Stimulated activated naive B cell treated with anti-CD40 and anti-IgM and Interleukin-4, amounts not matched to agents 10 μg/mL and 1 μg/mL and 100 μg/mL, for 72 hours (primary cell): ENCODE measurements around the gene SACM1L.

Experiments
- ATAC-seq, 2 donors: fragments of 150-1000 bp; cut with Tn5 transposase; replicated peaks; 2 replicates each; pipeline ENCODE4 v1.10.0; 2021; ENCODE audit warnings: moderate library complexity in 1 of 2
- DNase-seq: peaks from one replicate; pipeline ENCODE4 v3.0.0; 2021
- H3K27ac Mint-ChIP-seq: one replicate; pipeline ENCODE4 v1.8.0; 2022; ENCODE audit warnings: mild to moderate bottlenecking, mixed read lengths
- H3K27me3 Mint-ChIP-seq, 2 donors: one replicate each; pipeline ENCODE4 v1.8.0; 2022; ENCODE audit warnings: mixed read lengths in 2 of 2
- H3K36me3 Mint-ChIP-seq, 2 donors: one replicate each; pipeline ENCODE4 v1.8.0; 2022; ENCODE audit warnings: mixed read lengths in 2 of 2, mild to moderate bottlenecking in 1 of 2
- H3K4me1 Mint-ChIP-seq, 2 donors: one replicate each; pipeline ENCODE4 v1.8.0; 2022; ENCODE audit warnings: mixed read lengths in 2 of 2, mild to moderate bottlenecking in 1 of 2
- H3K4me3 Mint-ChIP-seq, 2 donors: one replicate each; pipeline ENCODE4 v1.8.0; 2022; ENCODE audit warnings: mild to moderate bottlenecking in 2 of 2, mixed read lengths in 2 of 2, moderate library complexity in 1 of 2
- H3K9me3 Mint-ChIP-seq, 2 donors: one replicate each; pipeline ENCODE4 v1.8.0; 2022; ENCODE audit warnings: mixed read lengths in 2 of 2, mild to moderate bottlenecking in 1 of 2

Gene SACM1L

GRCh38 chr3:45790596-45790995 lies 101.4 kb downstream of the SACM1L start:
- Mint-ChIP-seq H3K27me3 (peaks cover 4 to 7% of the 10 kb centered on the region in 2 donors), H3K9me3 (peaks cover 6 to 12% of the 10 kb centered on the region in 2 donors), H3K4me1 (peaks cover 17 to 22% of the 10 kb centered on the region in 2 donors), H3K36me3 (peaks cover 0 to 11% of the 10 kb centered on the region in 2 donors), H3K4me3 (no peak overlapping the region), H3K27ac (no peak overlapping the region)
- ATAC-seq (no peak), DNase-seq (no peak)

DNA sequence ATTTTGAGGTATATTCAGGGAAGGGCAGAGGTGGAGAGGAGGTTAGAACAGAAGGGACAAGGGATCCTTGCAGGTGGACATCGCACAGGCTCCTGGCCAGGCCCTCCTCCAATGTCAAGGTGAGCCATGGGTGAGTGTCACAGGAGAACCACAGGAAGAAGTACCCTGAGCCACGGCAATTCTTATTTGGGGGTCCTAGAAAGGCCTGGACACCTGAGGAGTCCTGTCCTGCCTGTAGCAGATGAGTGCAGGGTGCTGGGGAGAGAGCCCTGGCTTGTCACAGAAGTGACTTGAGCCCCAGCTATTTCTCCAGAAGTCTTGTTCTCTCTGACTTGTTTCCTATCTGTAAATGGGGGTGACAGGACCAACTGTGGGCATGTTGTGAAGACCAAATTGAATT lies 102.8 kb downstream of the SACM1L start:
- Mint-ChIP-seq H3K36me3 (peaks cover 0 to 11% of the 10 kb centered on the region in 2 donors), H3K4me3 (no peak overlapping the region), H3K27me3 (peaks cover 17 to 20% of the 10 kb centered on the region in 2 donors), H3K9me3 (peaks cover 6 to 12% of the 10 kb centered on the region in 2 donors), H3K27ac (no peak overlapping the region), H3K4me1 (peaks cover 22 to 33% of the 10 kb centered on the region in 2 donors)
- DNase-seq (no peak), ATAC-seq (no peak)

GRCh38 chr3:45792516-45793172 lies 103.4 kb downstream of the SACM1L start:
- H3K27ac Mint-ChIP-seq = no peak overlapping the region
- H3K36me3 Mint-ChIP-seq = peaks cover 0 to 11% of the 10 kb centered on the region in 2 donors
- H3K4me1 Mint-ChIP-seq = peaks cover 22 to 34% of the 10 kb centered on the region in 2 donors
- H3K27me3 Mint-ChIP-seq = peaks cover 23 to 26% of the 10 kb centered on the region in 2 donors
- no peak overlapping the region for H3K4me3 Mint-ChIP-seq
- no peak for DNase-seq
- no peak for ATAC-seq
- H3K9me3 Mint-ChIP-seq = peaks cover 6 to 12% of the 10 kb centered on the region in 2 donors

GRCh38 chr3:45793482-45794176 lies 104.4 kb downstream of the SACM1L start:
- DNase-seq = no peak
- peaks cover 22 to 34% of the 10 kb centered on the region in 2 donors for H3K4me1 Mint-ChIP-seq
- ATAC-seq = no peak
- no peak overlapping the region for H3K27ac Mint-ChIP-seq
- peaks cover 0 to 11% of the 10 kb centered on the region in 2 donors for H3K36me3 Mint-ChIP-seq
- H3K27me3 Mint-ChIP-seq = peaks cover 29 to 35% of the 10 kb centered on the region in 2 donors
- peaks cover 6 to 12% of the 10 kb centered on the region in 2 donors for H3K9me3 Mint-ChIP-seq
- H3K4me3 Mint-ChIP-seq = no peak overlapping the region

DNA sequence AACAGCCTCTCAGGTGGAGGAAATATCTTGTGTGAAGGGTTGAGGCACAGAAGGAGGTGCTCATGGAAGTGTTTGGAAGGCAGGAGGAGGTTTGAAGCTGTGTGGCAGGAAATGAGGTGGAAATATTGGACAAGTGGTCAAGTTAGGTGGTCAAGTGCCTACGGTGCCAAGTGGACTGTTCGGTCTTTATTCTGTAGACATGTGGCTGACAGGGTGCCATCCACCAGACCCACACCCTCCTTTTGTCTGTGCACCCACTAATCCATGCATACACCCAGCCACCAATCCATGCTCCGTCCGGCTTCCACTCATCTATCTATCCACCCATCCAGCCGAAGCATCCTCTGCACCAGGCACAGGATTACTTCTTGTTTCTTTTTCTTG lies 105.0 kb downstream of the SACM1L start:
- Mint-ChIP-seq H3K4me3 (no peak overlapping the region), H3K36me3 (peaks cover 0 to 11% of the 10 kb centered on the region in 2 donors), H3K9me3 (peaks cover 6 to 12% of the 10 kb centered on the region in 2 donors), H3K4me1 (peaks cover 22 to 34% of the 10 kb centered on the region in 2 donors), H3K27ac (no peak overlapping the region), H3K27me3 (peaks cover 34 to 40% of the 10 kb centered on the region in 2 donors)
- DNase-seq (no peak), ATAC-seq (no peak)

DNA sequence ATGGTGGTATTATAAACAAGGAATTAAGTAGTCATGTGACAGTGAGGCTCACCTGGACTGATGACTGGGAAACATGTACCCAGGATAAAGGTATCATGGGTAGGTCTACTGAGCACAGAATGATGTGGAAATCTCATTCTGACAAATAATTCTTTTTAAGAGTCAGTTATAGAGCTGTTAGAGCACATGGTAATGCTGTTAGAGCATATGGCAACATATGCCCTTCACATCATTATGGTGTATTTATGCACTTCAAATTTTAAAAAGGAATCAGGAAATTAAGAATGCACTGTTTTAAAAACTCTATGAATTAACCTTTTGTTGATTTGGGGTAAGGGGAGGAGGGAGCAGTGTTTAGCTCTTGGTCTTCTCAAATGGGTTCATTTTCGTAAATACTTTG lies 105.5 kb downstream of the SACM1L start:
- H3K9me3 Mint-ChIP-seq = peaks cover 6 to 11% of the 10 kb centered on the region in 2 donors
- H3K27ac Mint-ChIP-seq = no peak overlapping the region
- DNase-seq (no peak), ATAC-seq (no peak)
- H3K4me1 Mint-ChIP-seq = peaks cover 22 to 34% of the 10 kb centered on the region in 2 donors
- H3K36me3 Mint-ChIP-seq = peaks cover 0 to 11% of the 10 kb centered on the region in 2 donors
- no peak overlapping the region for H3K4me3 Mint-ChIP-seq
- H3K27me3 Mint-ChIP-seq = peaks cover 39 to 45% of the 10 kb centered on the region in 2 donors
